Measurements from ENCODE around the gene RTN4RL1. TPM values are rescaled to one million over a fixed set of nuclear protein-coding genes. Genes with fewer than 3 reads are reported as not detected.
"Not testable (repeated sequence)": the region's sequence is repeated elsewhere in the genome, so short reads cannot be mapped to it uniquely, and the experiment has no call there.

RTN4RL1 gene
- total and polyA plus RNA-seq, 12 donors, result 1.3 to 9.4 (median 6.1) TPM

- Histone ChIP-seq H3K4me3 (no peak overlapping the region), H3K4me1 (replicated peaks in 1 of 2) (peaks cover 0 to 15% of the 10 kb centered on the region in 2 donors), H3K27me3 (no peaks in the 10 kb centered on the region), H3K36me3 (replicated peaks in 1 of 2) (no peaks in the 10 kb centered on the region), H3K27ac (no peak overlapping the region), H3K9me3 (replicated peaks in 1 of 3) (no peaks in the 10 kb centered on the region)
- no peak for DNase-seq
- no peak for TF ChIP-seq POLR2A (IDR thresholded peaks at IDR 0.05)
- TF ChIP-seq CTCF (IDR thresholded peaks at IDR 0.05), result no peak
- 83 to 92% (median 91%) methylated on average over 2 to 20 of the region's 20 CpGs for WGBS, 4 donors
- intact Hi-C loops (cut with DNase I), result no loop called here
These were observed 8.6 kb downstream of the RTN4RL1 start for GRCh38 chr17:2016494-2016893.

- Histone ChIP-seq H3K4me3 (no peak overlapping the region), H3K27ac (no peak overlapping the region), H3K9me3 (replicated peaks in 1 of 3) (no peaks in the 10 kb centered on the region), H3K4me1 (replicated peaks in 1 of 2) (peaks cover 0 to 16% of the 10 kb centered on the region in 2 donors), H3K27me3 (no peaks in the 10 kb centered on the region), H3K36me3 (replicated peaks in 1 of 2) (no peaks in the 10 kb centered on the region)
- DNase-seq, result no peak
- intact Hi-C loops (cut with DNase I), result no loop called here
- 68 to 74% (median 70%) methylated on average over 7 to 14 of the region's 14 CpGs for WGBS, 4 donors
- TF ChIP-seq POLR2A (IDR thresholded peaks at IDR 0.05) (no peak), CTCF (IDR thresholded peaks at IDR 0.05) (no peak)
These were observed 9.8 kb downstream of the RTN4RL1 start for GRCh38 chr17:2015314-2015713.

- H3K27me3 ChIP-seq, result no peaks in the 10 kb centered on the region
- no peak overlapping the region for H3K27ac ChIP-seq
- DNase-seq, result no peak
- no peaks in the 10 kb centered on the region for H3K36me3 ChIP-seq (replicated peaks in 1 of 2)
- 94 to 100% (median 100%) methylated on average over 1 of the region's 1 CpG for WGBS, 4 donors
- intact Hi-C loops (cut with DNase I), result no loop called here
- H3K9me3 ChIP-seq (replicated peaks in 1 of 3), result no peaks in the 10 kb centered on the region
- peaks cover 0 to 16% of the 10 kb centered on the region in 2 donors for H3K4me1 ChIP-seq (replicated peaks in 1 of 2)
- no peak overlapping the region for H3K4me3 ChIP-seq
- TF ChIP-seq POLR2A (IDR thresholded peaks at IDR 0.05) (no peak), CTCF (IDR thresholded peaks at IDR 0.05) (no peak)
These were observed 11.2 kb downstream of the RTN4RL1 start for GRCh38 chr17:2013994-2014317.

- DNase-seq; H3K4me3 ChIP-seq; H3K9me3 ChIP-seq (replicated peaks in 1 of 3); intact Hi-C loops (cut with DNase I); H3K27me3 ChIP-seq; H3K36me3 ChIP-seq (replicated peaks in 1 of 2): not testable (repeated sequence)
- WGBS, 4 donors, result 93 to 97% (median 97%) methylated on average over 3 to 6 of the region's 6 CpGs
- peaks cover 0 to 16% of the 10 kb centered on the region in 2 donors for H3K4me1 ChIP-seq (replicated peaks in 1 of 2)
- peak overlapping the region in 1 of 5 donors; percentile 10 for H3K27ac ChIP-seq
These were observed 11.7 kb downstream of the RTN4RL1 start for GRCh38 chr17:2013220-2013993.

GRCh38 chr17:2012499-2012898 lies 12.6 kb downstream of the RTN4RL1 start:
- TF ChIP-seq CTCF (IDR thresholded peaks at IDR 0.05), result no peak
- TF ChIP-seq POLR2A (IDR thresholded peaks at IDR 0.05), result no peak
- Histone ChIP-seq H3K27ac (peak overlapping the region in 2 of 5 donors; percentile 28 to 41), H3K36me3 (replicated peaks in 1 of 2) (no peaks in the 10 kb centered on the region), H3K27me3 (no peaks in the 10 kb centered on the region), H3K9me3 (replicated peaks in 1 of 3) (no peaks in the 10 kb centered on the region), H3K4me3 (no peak overlapping the region), H3K4me1 (replicated peaks in 1 of 2) (peaks cover 2 to 18% of the 10 kb centered on the region in 2 donors)
- WGBS, 4 donors, result 92 to 96% (median 93%) methylated on average over 4 of the region's 4 CpGs
- intact Hi-C loops (cut with DNase I), result no loop called here
- DNase-seq, result no peak
